ENCODE data around the gene TAB3.

TAB3 gene

GRCh38 chrX:30835373-30835772, 53.7 kb downstream of the TAB3 start:
- Histone ChIP-seq H2AFZ (ENCODE audit: low read depth, low read length, severe bottlenecking) (no peak overlapping the region), H3K27me3 (ENCODE audit: low read length) (no peaks in the 10 kb centered on the region), H3K4me3 (ENCODE audit: insufficient read depth, low read length, poor library complexity, severe bottlenecking) (no peak overlapping the region), H3K79me2 (ENCODE audit: insufficient read depth, low read length) (no peaks in the 10 kb centered on the region), H3K27ac (ENCODE audit: low read depth, low read length) (no peak overlapping the region), H3K9me2 (replicated peaks; ENCODE audit: insufficient read depth, low read length) (no peaks in the 10 kb centered on the region), H3K4me2 (ENCODE audit: low read depth, low read length, poor library complexity, severe bottlenecking) (no peak overlapping the region), H3F3A (ENCODE audit: insufficient read depth) (no peaks in the 10 kb centered on the region), H3K9ac (ENCODE audit: low read length) (no peak overlapping the region), H4K20me1 (ENCODE audit: low read depth, low read length) (no peaks in the 10 kb centered on the region), H3K36me3 (ENCODE audit: low read length) (no peaks in the 10 kb centered on the region), H3K9me3 (ENCODE audit: insufficient read depth, low read length) (no peaks in the 10 kb centered on the region)
- no peak for TF ChIP-seq CTCF (IDR thresholded peaks at IDR 0.05; ENCODE audit: insufficient read depth, low read length, poor library complexity, severe bottlenecking)
- TF ChIP-seq EZH2phosphoT487 (conservative IDR thresholded peaks at IDR 0.05; ENCODE audit: low read length): no peak

- Histone ChIP-seq H3K9me3 (ENCODE audit: insufficient read depth, low read length) (no peaks in the 10 kb centered on the region), H3K9me2 (replicated peaks; ENCODE audit: insufficient read depth, low read length) (no peaks in the 10 kb centered on the region), H4K20me1 (ENCODE audit: low read depth, low read length) (no peaks in the 10 kb centered on the region), H3K27me3 (ENCODE audit: low read length) (no peaks in the 10 kb centered on the region), H3K9ac (ENCODE audit: low read length) (no peak overlapping the region), H3K79me2 (ENCODE audit: insufficient read depth, low read length) (no peaks in the 10 kb centered on the region), H3K4me2 (ENCODE audit: low read depth, low read length, poor library complexity, severe bottlenecking) (no peak overlapping the region), H3K4me3 (ENCODE audit: insufficient read depth, low read length, poor library complexity, severe bottlenecking) (no peak overlapping the region), H3F3A (ENCODE audit: insufficient read depth) (no peaks in the 10 kb centered on the region), H2AFZ (ENCODE audit: low read depth, low read length, severe bottlenecking) (no peak overlapping the region), H3K36me3 (ENCODE audit: low read length) (no peaks in the 10 kb centered on the region), H3K27ac (ENCODE audit: low read depth, low read length) (no peak overlapping the region)
- TF ChIP-seq EZH2phosphoT487 (conservative IDR thresholded peaks at IDR 0.05; ENCODE audit: low read length) (no peak), CTCF (IDR thresholded peaks at IDR 0.05; ENCODE audit: insufficient read depth, low read length, poor library complexity, severe bottlenecking) (no peak)
Measured at GRCh38 chrX:30833896-30834295, 55.2 kb downstream of the TAB3 start.

- Histone ChIP-seq H3K27me3 (ENCODE audit: low read length) (no peaks in the 10 kb centered on the region), H3K9me2 (replicated peaks; ENCODE audit: insufficient read depth, low read length) (no peaks in the 10 kb centered on the region), H3K79me2 (ENCODE audit: insufficient read depth, low read length) (no peaks in the 10 kb centered on the region), H3K36me3 (ENCODE audit: low read length) (no peaks in the 10 kb centered on the region), H3K9ac (ENCODE audit: low read length) (no peak overlapping the region), H2AFZ (ENCODE audit: low read depth, low read length, severe bottlenecking) (no peak overlapping the region), H4K20me1 (ENCODE audit: low read depth, low read length) (no peaks in the 10 kb centered on the region), H3K27ac (ENCODE audit: low read depth, low read length) (no peak overlapping the region), H3F3A (ENCODE audit: insufficient read depth) (no peaks in the 10 kb centered on the region), H3K4me2 (ENCODE audit: low read depth, low read length, poor library complexity, severe bottlenecking) (no peak overlapping the region), H3K4me3 (ENCODE audit: insufficient read depth, low read length, poor library complexity, severe bottlenecking) (no peak overlapping the region), H3K9me3 (ENCODE audit: insufficient read depth, low read length) (no peaks in the 10 kb centered on the region)
- TF ChIP-seq EZH2phosphoT487 (conservative IDR thresholded peaks at IDR 0.05; ENCODE audit: low read length): no peak
- TF ChIP-seq CTCF (IDR thresholded peaks at IDR 0.05; ENCODE audit: insufficient read depth, low read length, poor library complexity, severe bottlenecking): no peak
Measured at GRCh38 chrX:30831082-30831481, 58.0 kb downstream of the TAB3 start.

Measured in SU-DHL-6 (cell line).